Left ventricle myocardium inferior (tissue), 1 donor: ENCODE measurements around the gene ZFHX3. TPM values are rescaled to one million over a fixed set of nuclear protein-coding genes. Genes with fewer than 3 reads are reported as not detected.

ENCODE experiments used
- DNase-seq: peaks from one replicate; pipeline ENCODE4 v3.0.0-alpha.2; 2020
- H3K27ac ChIP-seq: fragments of 200-600 bp; replicated peaks from 2 replicates; pipeline ENCODE4 v1.8.0; 2021
- H3K27me3 ChIP-seq: fragments of 200-600 bp; 2 replicates; pipeline ENCODE4 v1.8.0; 2021; ENCODE audit warnings: low read depth
- H3K36me3 ChIP-seq: fragments of 200-600 bp; 2 replicates; pipeline ENCODE4 v1.8.0; 2021
- H3K4me1 ChIP-seq: fragments of 200-600 bp; 2 replicates; pipeline ENCODE4 v1.8.0; 2021
- H3K4me3 ChIP-seq: fragments of 200-600 bp; 2 replicates; pipeline ENCODE4 v1.8.0; 2021; ENCODE audit warnings: mild to moderate bottlenecking, moderate library complexity
- H3K9me3 ChIP-seq: fragments of 200-600 bp; replicated peaks from 2 replicates; pipeline ENCODE4 v1.8.0; 2021
- CTCF ChIP-seq: fragments of 200-600 bp; IDR thresholded peaks from 2 replicates; pipeline ENCODE4 v1.8.0; 2021; ENCODE audit warnings: antibody characterized with exemption, mild to moderate bottlenecking, borderline replicate concordance
- intact Hi-C: fragments of 100-400 bp; cut with micrococcal nuclease; formaldehyde crosslinking; loops from one replicate; pipeline ENCODE4 v1.11.0; 2022
- total RNA-seq: library from RNA; stranded (reverse); fragmentation: NEBNext Ultra II Directional; extraction: Animal tissue kit (Norgen Biotek cat#: 25700); gene quantifications from one replicate; pipeline ENCODE4 v1.2.1, GENCODE V29; 2021
- donor health status: DM: no; HTN: yes; CAD: no; lungs with severe emphysema.

The ZFHX3 gene
- total RNA-seq, 1 donor from 2014 or later, result 9.6 TPM

GRCh38 chr16:72937916-72938794, 109.8 kb downstream of the ZFHX3 start:
- intact Hi-C loops, result loop anchor here (10.0 kb wide), 1 partner anchor 93 kb away; no protein-coding TSS in a partner anchor
- no peak for DNase-seq

GRCh38 chr16:72937360-72937759, 110.6 kb downstream of the ZFHX3 start:
- Histone ChIP-seq H3K27ac (peak overlapping the region; percentile 17), H3K4me3 (no peak overlapping the region), H3K9me3 (no peaks in the 10 kb centered on the region), H3K27me3 (no peaks in the 10 kb centered on the region), H3K4me1 (peaks cover 59% of the 10 kb centered on the region), H3K36me3 (no peaks in the 10 kb centered on the region)
- intact Hi-C loops, result loop anchor here (10.0 kb wide), 1 partner anchor 93 kb away; no protein-coding TSS in a partner anchor
- no peak for DNase-seq
- TF ChIP-seq CTCF, result no peak

More at GRCh38 chr16:72937916-72938794, 109.8 kb downstream of the ZFHX3 start:
- H3K36me3 ChIP-seq, result no peaks in the 10 kb centered on the region
- no peaks in the 10 kb centered on the region for H3K9me3 ChIP-seq
- H3K4me3 ChIP-seq, result peak overlapping the region; percentile 37
- H3K4me1 ChIP-seq, result peaks cover 51% of the 10 kb centered on the region
- no peaks in the 10 kb centered on the region for H3K27me3 ChIP-seq
- TF ChIP-seq CTCF, result no peak
- peak overlapping the region; percentile 85 for H3K27ac ChIP-seq

GRCh38 chr16:72936408-72936807, 111.5 kb downstream of the ZFHX3 start:
- H3K36me3 ChIP-seq, result no peaks in the 10 kb centered on the region
- H3K4me3 ChIP-seq, result no peak overlapping the region
- no peak for TF ChIP-seq CTCF
- H3K4me1 ChIP-seq, result peaks cover 68% of the 10 kb centered on the region
- no peak for DNase-seq
- no peaks in the 10 kb centered on the region for H3K27me3 ChIP-seq
- intact Hi-C loops, result loop anchor here (10.0 kb wide), 1 partner anchor 92 kb away; no protein-coding TSS in a partner anchor
- H3K27ac ChIP-seq, result no peak overlapping the region
- H3K9me3 ChIP-seq, result no peaks in the 10 kb centered on the region

- H3K36me3 ChIP-seq, result no peaks in the 10 kb centered on the region
- H3K4me3 ChIP-seq, result no peak overlapping the region
- no peak for TF ChIP-seq CTCF
- DNase-seq, result no peak
- H3K9me3 ChIP-seq, result no peaks in the 10 kb centered on the region
- H3K4me1 ChIP-seq, result peaks cover 71% of the 10 kb centered on the region
- H3K27ac ChIP-seq, result no peak overlapping the region
- no peaks in the 10 kb centered on the region for H3K27me3 ChIP-seq
- intact Hi-C loops, result loop anchor here (10.0 kb wide), 1 partner anchor 91 kb away; no protein-coding TSS in a partner anchor
Measured at GRCh38 chr16:72935896-72936295, 112.0 kb downstream of the ZFHX3 start.

GRCh38 chr16:72934636-72935403, 113.1 kb downstream of the ZFHX3 start:
- Histone ChIP-seq H3K4me1 (peaks cover 75% of the 10 kb centered on the region), H3K4me3 (no peak overlapping the region), H3K27ac (peak overlapping the region; percentile 36), H3K9me3 (no peaks in the 10 kb centered on the region), H3K36me3 (no peaks in the 10 kb centered on the region), H3K27me3 (no peaks in the 10 kb centered on the region)
- DNase-seq, result no peak
- no peak for TF ChIP-seq CTCF
- intact Hi-C loops, result loop anchor here (10.0 kb wide), 1 partner anchor 90 kb away; no protein-coding TSS in a partner anchor
